Stimulated activated memory B cell treated with anti-CD40 and anti-IgM and Interleukin-4, amounts not matched to agents 10 μg/mL and 1 μg/mL and 100 μg/mL, for 72 hours (primary cell): ENCODE results near the gene MRGPRX4.
A peak's percentile ranks its signal among the peaks of the same experiment; 100 is the strongest.
"Not testable (repeated sequence)": the region's sequence is repeated elsewhere in the genome, so short reads cannot be mapped to it uniquely, and the experiment has no call there.

Source experiments
- ATAC-seq: fragments of 150-1000 bp; cut with Tn5 transposase; 2 replicates; pipeline ENCODE4 v1.10.0; 2021
- H3K27ac Mint-ChIP-seq: one replicate; pipeline ENCODE4 v1.8.0; 2022; ENCODE audit warnings: mild to moderate bottlenecking, mixed read lengths
- H3K27me3 Mint-ChIP-seq: one replicate; pipeline ENCODE4 v1.8.0; 2022; ENCODE audit warnings: mixed read lengths
- H3K36me3 Mint-ChIP-seq: one replicate; pipeline ENCODE4 v1.8.0; 2022; ENCODE audit warnings: mixed read lengths
- H3K4me1 Mint-ChIP-seq: one replicate; pipeline ENCODE4 v1.8.0; 2022; ENCODE audit warnings: mixed read lengths
- H3K4me3 Mint-ChIP-seq: one replicate; pipeline ENCODE4 v1.8.0; 2022; ENCODE audit warnings: mild to moderate bottlenecking, moderate library complexity, mixed read lengths
- H3K9me3 Mint-ChIP-seq: one replicate; pipeline ENCODE4 v1.8.0; 2022; ENCODE audit warnings: mixed read lengths

MRGPRX4 gene

DNA sequence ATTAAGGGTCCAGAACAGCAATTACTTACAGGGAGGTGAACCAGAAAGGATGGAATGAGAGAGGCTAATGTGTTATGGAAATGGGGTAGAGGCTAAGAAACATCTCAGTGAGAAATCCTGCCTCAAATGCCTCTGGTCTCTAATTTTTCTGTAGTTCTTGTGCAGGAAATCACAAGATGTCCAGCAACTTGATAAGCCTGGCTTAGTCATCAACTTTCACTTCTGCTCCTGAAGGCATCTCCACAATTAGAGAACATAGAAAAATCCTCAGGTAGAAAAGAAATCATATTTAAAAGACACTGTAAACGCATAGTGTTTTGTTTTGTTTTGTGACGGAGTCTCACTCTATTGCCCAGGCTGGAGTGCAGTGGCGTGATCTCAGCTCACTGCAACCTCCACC, 18.7 kb downstream of the MRGPRX4 start:
- Mint-ChIP-seq H3K4me1 (no peaks in the 10 kb centered on the region), H3K27me3 (peaks cover 10% of the 10 kb centered on the region), H3K36me3 (no peaks in the 10 kb centered on the region), H3K27ac (no peak overlapping the region), H3K9me3 (no peaks in the 10 kb centered on the region), H3K4me3 (no peak overlapping the region)
- peak; percentile 41 for ATAC-seq

DNA sequence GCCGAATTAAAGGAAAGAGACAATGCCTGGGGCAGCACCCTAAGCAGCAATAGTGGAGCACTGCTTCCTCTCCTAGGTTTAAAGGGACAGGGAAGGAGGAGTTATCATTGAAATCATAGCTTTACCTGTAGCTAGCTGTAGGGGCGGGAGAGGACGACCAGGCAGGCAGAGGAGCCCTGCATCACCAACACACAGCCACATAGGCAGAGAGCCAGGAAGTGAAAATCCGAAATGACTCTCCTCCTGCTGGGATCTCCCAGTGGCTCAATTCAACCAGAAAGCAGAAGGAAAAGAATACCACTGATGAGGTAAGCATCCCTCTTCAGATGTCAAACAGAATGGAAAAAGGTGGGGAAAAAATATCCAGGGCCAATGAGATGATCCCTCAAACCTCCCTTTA, 20.4 kb downstream of the MRGPRX4 start:
- H3K4me1 Mint-ChIP-seq, result no peaks in the 10 kb centered on the region
- H3K4me3 Mint-ChIP-seq, result no peak overlapping the region
- H3K27me3 Mint-ChIP-seq, result no peaks in the 10 kb centered on the region
- H3K27ac Mint-ChIP-seq, result no peak overlapping the region
- H3K36me3 Mint-ChIP-seq, result no peaks in the 10 kb centered on the region
- peak; percentile 70 for ATAC-seq
- H3K9me3 Mint-ChIP-seq, result peaks cover 4% of the 10 kb centered on the region

DNA sequence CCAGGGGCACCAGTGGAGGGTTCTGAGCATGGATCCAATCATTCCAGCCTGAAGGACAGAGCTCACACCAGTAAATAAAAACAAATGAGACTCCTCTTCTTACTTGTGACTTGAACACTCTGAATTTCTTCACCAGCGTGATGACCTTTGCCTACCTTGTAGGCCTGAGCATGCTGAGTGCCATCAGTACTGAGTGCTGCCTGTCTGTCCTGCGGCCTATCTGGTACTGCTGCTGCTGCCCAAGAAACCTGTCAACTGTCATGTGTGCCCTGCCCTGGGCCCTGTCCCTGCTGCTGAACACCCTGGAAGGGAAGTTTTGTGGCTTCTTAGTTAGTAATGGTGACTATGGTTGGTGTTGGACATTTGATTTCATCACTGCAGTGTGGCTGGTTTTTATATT, 23.9 kb downstream of the MRGPRX4 start:
- Mint-ChIP-seq H3K27me3 (no peaks in the 10 kb centered on the region), H3K9me3 (peaks cover 7% of the 10 kb centered on the region), H3K36me3 (no peaks in the 10 kb centered on the region), H3K4me1 (no peaks in the 10 kb centered on the region), H3K27ac (no peak overlapping the region), H3K4me3 (no peak overlapping the region)
- no peak for ATAC-seq

DNA sequence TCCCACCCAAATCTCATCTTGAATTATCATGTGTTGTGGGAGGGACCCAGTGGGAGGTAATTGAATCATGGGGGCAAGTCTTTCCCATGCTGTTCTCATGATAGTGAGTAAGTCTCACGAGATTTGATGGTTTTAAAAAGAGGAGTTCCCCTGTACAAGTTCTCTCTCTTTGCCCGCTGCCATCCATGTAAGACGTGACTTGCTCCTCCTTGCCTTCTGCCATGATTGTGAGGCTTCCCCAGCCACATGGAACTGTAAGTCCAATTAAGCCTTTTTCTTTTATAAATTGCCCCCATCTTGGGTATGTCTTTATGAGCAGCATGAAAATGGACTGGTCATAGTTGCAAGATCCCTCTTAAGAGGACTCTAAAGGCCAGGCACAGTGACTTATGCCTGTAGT, 25.1 kb downstream of the MRGPRX4 start:
- H3K9me3 Mint-ChIP-seq, result peaks cover 10% of the 10 kb centered on the region
- H3K27me3 Mint-ChIP-seq, H3K4me1 Mint-ChIP-seq, H3K4me3 Mint-ChIP-seq, H3K36me3 Mint-ChIP-seq, H3K27ac Mint-ChIP-seq, ATAC-seq: not testable (repeated sequence)

DNA sequence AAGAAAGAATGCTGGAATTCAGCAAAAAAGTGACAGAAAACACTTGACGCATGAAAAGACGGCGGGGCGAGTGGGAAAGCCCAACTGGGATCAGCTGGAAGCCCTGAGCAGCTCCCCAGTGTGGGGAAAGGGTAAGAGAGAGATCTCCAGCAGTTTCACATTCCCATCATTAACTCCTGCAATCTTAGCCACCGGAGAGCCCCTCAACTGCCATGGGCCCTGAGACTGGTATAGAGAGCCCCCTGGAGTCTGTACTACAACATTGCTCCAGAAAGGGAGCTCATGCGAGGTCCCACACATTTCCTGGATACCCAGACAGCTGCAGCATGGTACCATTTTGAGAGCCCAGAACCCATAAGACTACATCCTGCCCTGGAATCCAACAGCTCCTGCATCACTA, 31.1 kb downstream of the MRGPRX4 start:
- Mint-ChIP-seq H3K27ac (no peak overlapping the region), H3K9me3 (peaks cover 3% of the 10 kb centered on the region), H3K27me3 (peaks cover 31% of the 10 kb centered on the region), H3K36me3 (no peaks in the 10 kb centered on the region), H3K4me3 (no peak overlapping the region), H3K4me1 (no peaks in the 10 kb centered on the region)
- no peak for ATAC-seq

DNA sequence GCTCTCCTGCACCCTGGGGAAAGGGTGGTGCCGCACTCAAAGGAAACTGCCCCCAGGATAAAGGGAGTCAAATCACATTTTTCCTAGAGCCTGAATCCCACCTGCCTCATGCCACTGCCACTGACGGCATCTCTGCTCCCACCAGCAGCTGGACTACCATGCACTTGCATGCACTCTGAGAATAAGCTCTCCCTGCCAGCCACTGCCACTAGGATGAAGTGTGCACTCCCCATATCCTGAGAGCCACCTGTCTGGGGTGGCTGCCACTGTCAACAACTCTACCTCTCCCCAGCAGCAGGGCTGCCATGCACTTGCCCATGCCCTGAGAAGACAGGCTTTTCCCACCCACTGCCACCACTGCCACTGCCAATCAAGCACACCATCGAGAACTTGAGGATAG, 31.6 kb downstream of the MRGPRX4 start:
- H3K27me3 Mint-ChIP-seq, result peaks cover 36% of the 10 kb centered on the region
- peaks cover 3% of the 10 kb centered on the region for H3K9me3 Mint-ChIP-seq
- ATAC-seq, result no peak
- no peaks in the 10 kb centered on the region for H3K4me1 Mint-ChIP-seq
- no peaks in the 10 kb centered on the region for H3K36me3 Mint-ChIP-seq
- no peak overlapping the region for H3K27ac Mint-ChIP-seq
- H3K4me3 Mint-ChIP-seq, result no peak overlapping the region

DNA sequence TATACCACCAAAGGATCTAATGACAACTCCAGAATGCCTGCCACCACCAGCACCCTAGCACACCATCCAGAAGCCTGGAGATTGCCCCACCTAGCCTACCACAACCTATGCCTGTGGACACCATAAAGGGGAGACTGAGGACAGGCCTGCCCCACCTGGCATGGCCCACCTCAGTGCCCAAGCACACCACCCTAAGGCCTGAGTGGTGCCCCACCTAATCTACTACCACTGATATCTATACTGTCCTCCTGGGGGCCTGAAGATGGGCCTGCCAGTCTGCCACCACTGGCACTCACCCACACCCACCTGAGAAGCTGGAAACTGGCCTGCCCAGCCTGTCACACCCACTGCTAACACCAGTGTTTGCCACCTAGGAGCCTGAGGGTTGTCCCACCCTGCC, 32.1 kb downstream of the MRGPRX4 start:
- H3K27ac Mint-ChIP-seq, result no peak overlapping the region
- no peak overlapping the region for H3K4me3 Mint-ChIP-seq
- H3K9me3 Mint-ChIP-seq, result peaks cover 3% of the 10 kb centered on the region
- peaks cover 40% of the 10 kb centered on the region for H3K27me3 Mint-ChIP-seq
- no peaks in the 10 kb centered on the region for H3K4me1 Mint-ChIP-seq
- no peaks in the 10 kb centered on the region for H3K36me3 Mint-ChIP-seq
- ATAC-seq, result no peak

DNA sequence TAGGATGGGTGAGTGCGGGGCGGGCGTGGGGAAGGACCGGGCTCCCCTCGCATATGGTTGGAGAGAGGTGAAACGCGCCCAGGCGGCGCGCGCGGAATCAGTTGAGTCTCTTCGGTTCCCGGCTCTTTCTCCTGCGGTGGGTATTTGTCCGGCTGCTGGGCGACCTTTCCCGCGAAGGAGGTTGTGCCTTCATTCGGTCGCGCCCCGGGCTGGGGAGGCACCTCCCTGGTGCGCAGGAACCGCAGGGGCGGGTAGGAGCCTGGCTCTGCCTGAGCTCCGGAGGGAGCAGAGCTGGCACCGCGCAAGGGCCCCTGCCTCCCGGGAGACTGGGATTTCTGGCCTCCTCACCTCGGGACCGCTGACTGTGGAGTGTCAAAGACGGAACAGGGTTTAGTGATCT, 36.4 kb downstream of the MRGPRX4 start:
- no peak for ATAC-seq
- Mint-ChIP-seq H3K27me3 (peaks cover 38% of the 10 kb centered on the region), H3K4me3 (no peak overlapping the region), H3K4me1 (no peaks in the 10 kb centered on the region), H3K9me3 (no peaks in the 10 kb centered on the region), H3K27ac (no peak overlapping the region), H3K36me3 (no peaks in the 10 kb centered on the region)

DNA sequence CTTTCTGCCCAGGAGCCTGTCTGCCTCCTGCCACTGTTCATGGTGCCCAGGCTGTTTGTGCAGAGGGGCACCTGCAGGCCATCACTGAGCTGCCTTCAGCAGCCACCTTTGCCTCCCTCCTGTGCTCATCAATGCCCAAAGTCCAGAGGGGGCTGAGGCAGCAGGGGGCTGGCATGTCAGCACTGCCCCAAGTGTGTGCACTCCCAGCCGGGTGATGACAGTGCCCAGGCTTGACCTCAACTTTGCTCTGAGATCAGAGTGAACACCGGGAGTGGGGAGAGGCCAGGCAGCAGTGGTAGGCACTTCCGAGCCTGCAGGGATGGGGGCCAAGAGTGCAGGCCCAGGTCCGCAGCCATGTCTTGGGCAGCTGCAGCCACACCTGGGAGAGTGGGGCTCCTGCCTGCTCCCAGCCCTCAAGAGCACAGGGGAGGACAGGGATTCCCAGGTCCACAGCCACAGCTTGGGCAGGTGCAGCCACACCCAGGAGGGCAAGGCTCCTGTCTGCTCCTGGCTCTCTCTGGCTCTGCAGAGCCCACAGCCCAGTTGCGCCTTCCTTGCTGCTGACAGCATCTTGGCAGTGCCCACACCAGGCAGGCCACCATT, 48.7 kb downstream of the MRGPRX4 start:
- peaks cover 18% of the 10 kb centered on the region for H3K4me1 Mint-ChIP-seq
- no peak for ATAC-seq
- no peak overlapping the region for H3K27ac Mint-ChIP-seq
- no peaks in the 10 kb centered on the region for H3K36me3 Mint-ChIP-seq
- H3K27me3 Mint-ChIP-seq, result no peaks in the 10 kb centered on the region
- H3K9me3 Mint-ChIP-seq, result peaks cover 15% of the 10 kb centered on the region
- H3K4me3 Mint-ChIP-seq, result no peak overlapping the region

DNA sequence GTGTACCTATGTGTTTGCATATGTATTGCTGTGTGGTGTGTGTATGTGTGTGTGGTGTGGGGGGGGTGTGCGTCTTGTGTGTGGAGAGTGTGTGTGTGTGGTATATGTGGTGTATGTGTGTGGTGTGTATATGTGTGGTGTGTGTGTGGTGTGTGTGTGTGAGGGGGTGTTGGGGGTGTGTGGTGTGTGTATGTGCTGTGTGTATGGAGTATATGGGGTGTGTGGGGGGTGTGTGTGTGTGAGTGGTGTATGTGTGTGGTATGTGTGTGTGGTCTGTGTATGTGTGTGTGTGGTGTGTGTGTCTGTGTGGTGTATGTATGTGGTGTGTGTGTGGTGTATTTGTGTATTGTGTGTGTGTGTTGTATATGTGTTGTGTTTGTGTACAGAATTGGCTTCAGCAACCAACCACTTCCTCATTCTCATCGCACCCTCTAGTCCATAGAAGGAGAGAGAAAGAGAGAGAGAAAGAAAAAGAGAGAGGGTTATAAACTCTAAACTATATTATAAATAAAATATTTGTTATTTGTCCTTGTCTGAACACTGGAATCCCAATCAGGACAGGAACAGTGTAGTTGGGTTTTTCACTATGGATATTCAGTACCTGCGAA, 50.3 kb downstream of the MRGPRX4 start:
- no peaks in the 10 kb centered on the region for H3K36me3 Mint-ChIP-seq
- peaks cover 18% of the 10 kb centered on the region for H3K4me1 Mint-ChIP-seq
- H3K27ac Mint-ChIP-seq, result no peak overlapping the region
- H3K4me3 Mint-ChIP-seq, result no peak overlapping the region
- H3K9me3 Mint-ChIP-seq, result peaks cover 15% of the 10 kb centered on the region
- no peak for ATAC-seq
- no peaks in the 10 kb centered on the region for H3K27me3 Mint-ChIP-seq
